CD4-positive, CD25-positive, alpha-beta regulatory T cell (primary cell): ENCODE measurements around the gene KAT6B. TPM values are rescaled to one million over a fixed set of nuclear protein-coding genes. Genes with fewer than 3 reads are reported as not detected.

ENCODE experiments used
- ATAC-seq, 2 donors: fragments of 150-1000 bp; cut with Tn5 transposase; one replicate each; pipeline ENCODE4 v1.10.0; 2021; ENCODE audit warnings: low read depth in 2 of 2, moderate number of reproducible peaks in 2 of 2, moderate library complexity in 1 of 2
- DNase-seq, 3 donors: peaks; one replicate each; pipeline versions ENCODE4 v3.0.0 to v3.0.0-alpha.2; 2012 to 2022; ENCODE audit warnings: mixed read lengths in 1 of 3
- H3K27ac ChIP-seq: one replicate; pipeline ENCODE4 v1.7.0; 2013; ENCODE audit warnings: mild to moderate bottlenecking, low read length; ENCODE audit not compliant: insufficient read depth, poor library complexity, severe bottlenecking
- H3K27me3 ChIP-seq: one replicate; pipeline ENCODE4 v1.7.0; 2013; ENCODE audit warnings: low read length; ENCODE audit not compliant: control insufficient read depth, insufficient read depth
- H3K36me3 ChIP-seq: one replicate; pipeline ENCODE4 v1.7.0; 2013; ENCODE audit warnings: mild to moderate bottlenecking, low read length, moderate library complexity; ENCODE audit not compliant: control insufficient read depth, insufficient read depth
- H3K4me1 ChIP-seq: 2 replicates; pipeline ENCODE4 v1.7.0; 2013; ENCODE audit warnings: mild to moderate bottlenecking, low read length; ENCODE audit not compliant: insufficient read depth, control insufficient read depth, poor library complexity, severe bottlenecking
- H3K4me3 ChIP-seq: one replicate; pipeline ENCODE4 v1.7.0; 2013; ENCODE audit warnings: low read depth, mild to moderate bottlenecking, low read length, moderate library complexity
- H3K9me3 ChIP-seq, 2 experiments: 1 replicate in 1 of 2; 2 replicates in 1 of 2; pipeline ENCODE4 v1.7.0; 2013; ENCODE audit warnings: low read length in 2 of 2, mild to moderate bottlenecking in 1 of 2, moderate library complexity in 1 of 2; ENCODE audit not compliant: control insufficient read depth in 2 of 2
- H3K27ac Mint-ChIP-seq, 3 donors: one replicate each; pipeline ENCODE4 v1.8.0; 2020 to 2022; ENCODE audit warnings: mild to moderate bottlenecking in 3 of 3, mixed read lengths in 3 of 3, moderate library complexity in 2 of 3
- H3K27me3 Mint-ChIP-seq: one replicate; pipeline ENCODE4 v1.8.0; 2022; ENCODE audit warnings: mild to moderate bottlenecking, mixed read lengths
- H3K36me3 Mint-ChIP-seq: one replicate; pipeline ENCODE4 v1.8.0; 2020; ENCODE audit warnings: mixed read lengths
- H3K4me1 Mint-ChIP-seq, 4 donors: one replicate each; pipeline ENCODE4 v1.8.0; 2020 to 2022; ENCODE audit warnings: mixed read lengths in 4 of 4, mild to moderate bottlenecking in 1 of 4
- H3K4me3 Mint-ChIP-seq, 4 donors: one replicate each; pipeline ENCODE4 v1.8.0; 2020 to 2022; ENCODE audit warnings: mild to moderate bottlenecking in 4 of 4, mixed read lengths in 4 of 4, moderate library complexity in 3 of 4
- H3K9me3 Mint-ChIP-seq, 7 donors: one replicate each; pipeline ENCODE4 v1.8.0; 2020 to 2022; ENCODE audit warnings: mixed read lengths in 7 of 7, mild to moderate bottlenecking in 3 of 7, moderate library complexity in 2 of 7
- polyA plus RNA-seq, 4 donors: library from polyadenylated mRNA; unstranded; fragments of 300-500 nt; fragmentation: Illumina TruSeq; gene quantifications; one replicate each; pipeline ENCODE4 v1.2.3, GENCODE V29; 2021
- total RNA-seq: library from RNA; stranded (reverse); gene quantifications from one replicate; pipeline ENCODE4 v1.2.3, GENCODE V29; 2022

The KAT6B gene
- total and polyA plus RNA-seq, 5 donors from 2014 or later: 14.5 to 67.1 (median 16.6) TPM

DNA sequence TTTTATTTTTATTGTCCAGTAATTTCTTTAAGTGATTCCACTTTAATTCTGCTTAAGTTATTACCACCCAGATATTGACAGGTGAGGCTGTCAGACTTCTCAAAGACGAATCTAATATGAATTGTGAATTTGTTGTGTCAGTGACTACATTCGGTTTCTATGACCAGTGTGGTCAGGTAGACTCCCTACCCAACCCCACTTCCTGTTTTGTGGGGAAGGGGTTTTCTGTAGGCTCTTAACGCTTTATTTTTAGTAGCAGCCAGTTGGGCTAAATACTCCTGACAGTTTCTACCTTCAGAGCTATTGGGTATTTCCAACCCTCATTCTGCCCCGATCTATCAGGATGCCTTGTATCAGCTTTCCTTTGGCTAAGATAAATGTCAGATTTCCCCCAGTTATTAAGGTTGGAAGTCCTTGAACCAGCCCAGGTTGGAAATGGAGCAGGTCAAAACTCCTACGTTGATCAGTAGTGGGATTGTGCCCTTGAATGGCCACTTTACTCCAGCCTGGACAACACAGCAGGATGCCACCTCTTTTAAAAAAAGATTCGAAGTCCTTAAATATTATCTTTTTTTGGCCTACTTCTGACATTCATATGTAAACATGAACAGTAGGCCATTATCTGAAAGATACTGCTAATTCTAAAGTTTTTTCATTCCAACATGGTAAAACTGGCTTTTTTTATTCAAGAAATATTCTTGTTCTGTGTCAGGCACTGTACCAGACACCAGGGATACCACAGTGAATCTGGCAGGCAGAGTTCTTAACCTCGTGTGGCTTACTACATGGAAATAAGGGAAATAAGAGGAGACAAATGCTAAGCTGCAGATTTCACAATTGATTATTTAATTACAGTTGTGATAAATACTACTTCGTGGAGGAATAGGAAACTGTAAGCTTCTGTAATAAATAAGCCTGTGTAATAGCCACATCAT is 151.8 kb downstream of the KAT6B start:
- Histone ChIP-seq H3K9me3 (no peaks in the 10 kb centered on the region), H3K27me3 (no peaks in the 10 kb centered on the region), H3K4me1 (peaks cover 18% of the 10 kb centered on the region), H3K36me3 (peaks cover 30% of the 10 kb centered on the region), H3K27ac (no peak overlapping the region), H3K4me3 (peak overlapping the region; percentile 22)
- Mint-ChIP-seq H3K9me3 (no peaks in the 10 kb centered on the region), H3K27ac (peak overlapping the region in 2 of 3 donors; percentile 21 to 51), H3K4me3 (peak overlapping the region in 1 of 4 donors; percentile 2), H3K4me1 (peaks cover 17 to 31% (median 30%) of the 10 kb centered on the region in 4 donors), H3K36me3 (peaks cover 51% of the 10 kb centered on the region), H3K27me3 (no peaks in the 10 kb centered on the region)
- peak; percentile 47 to 70 for ATAC-seq
- DNase-seq: peak; percentile 2 to 78 (median 33)

DNA sequence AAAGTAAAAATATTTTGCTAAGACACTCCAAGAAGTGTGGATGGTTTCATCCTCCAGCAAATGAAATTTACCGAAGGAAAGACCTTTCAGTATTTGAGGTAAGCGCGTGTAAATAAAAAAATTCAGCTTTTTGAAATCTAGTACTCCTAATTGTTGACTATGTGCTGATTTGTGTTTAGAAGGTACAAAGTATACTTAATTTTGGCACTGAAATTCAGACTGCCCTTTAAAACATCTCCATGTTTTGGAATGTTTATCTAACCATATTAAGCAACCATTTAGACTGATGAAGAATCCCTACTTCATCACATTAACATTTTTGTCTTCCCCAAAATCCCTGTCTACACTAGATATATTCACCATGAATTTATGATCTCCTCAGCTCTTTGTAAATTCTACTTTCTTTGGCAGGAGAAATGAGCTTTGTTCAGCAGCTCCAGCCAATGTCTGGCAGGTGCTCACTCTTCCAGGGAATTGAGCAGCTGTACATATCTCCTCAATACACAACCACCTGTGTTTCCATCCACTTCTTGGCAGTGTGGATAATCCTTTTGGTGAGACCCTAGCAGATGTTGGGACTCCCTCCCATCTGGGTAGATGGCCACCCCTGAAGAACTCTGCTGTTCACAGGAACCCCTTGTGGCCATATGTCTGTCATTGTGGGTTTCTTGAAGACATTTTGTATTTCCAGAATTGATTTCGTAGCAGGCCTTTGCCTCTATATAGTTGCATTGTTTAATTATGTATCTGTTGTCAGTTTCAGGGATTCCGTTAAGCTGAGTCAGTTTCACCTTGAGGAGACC is 155.6 kb downstream of the KAT6B start:
- H3K9me3 ChIP-seq: no peaks in the 10 kb centered on the region
- no peak for DNase-seq
- no peak overlapping the region for H3K4me3 Mint-ChIP-seq
- H3K4me1 ChIP-seq: peaks cover 13% of the 10 kb centered on the region
- no peak overlapping the region for H3K27ac ChIP-seq
- peak overlapping the region in 1 of 3 donors; percentile 19 for H3K27ac Mint-ChIP-seq
- H3K27me3 Mint-ChIP-seq: no peaks in the 10 kb centered on the region
- peaks cover 51% of the 10 kb centered on the region for H3K36me3 Mint-ChIP-seq
- no peak for ATAC-seq
- peaks cover 0 to 2% (median 0%) of the 10 kb centered on the region in 7 donors for H3K9me3 Mint-ChIP-seq
- H3K4me3 ChIP-seq: no peak overlapping the region
- peaks cover 6 to 19% (median 16%) of the 10 kb centered on the region in 4 donors for H3K4me1 Mint-ChIP-seq
- H3K36me3 ChIP-seq: peaks cover 36% of the 10 kb centered on the region
- H3K27me3 ChIP-seq: no peaks in the 10 kb centered on the region

DNA sequence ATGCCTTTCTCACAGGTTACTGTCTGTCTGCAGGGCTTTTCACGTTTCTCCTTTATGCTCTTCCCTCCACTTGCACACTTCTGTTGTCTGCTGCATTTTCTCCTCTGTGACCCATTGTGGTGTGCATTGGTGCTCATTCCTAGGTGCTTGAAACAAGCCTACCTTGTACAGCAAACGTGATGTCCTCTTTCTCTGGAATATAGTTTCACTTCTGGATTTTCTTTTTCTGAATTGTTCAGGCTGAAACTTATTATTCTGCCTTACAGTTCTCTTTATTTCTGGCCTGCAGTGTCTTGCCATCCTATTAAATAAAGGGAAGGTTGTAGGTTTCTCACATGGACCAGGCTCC is 156.2 kb downstream of the KAT6B start:
- H3K9me3 ChIP-seq: no peaks in the 10 kb centered on the region
- ATAC-seq (no peak), DNase-seq (no peak)
- no peaks in the 10 kb centered on the region for H3K27me3 ChIP-seq
- peaks cover 39% of the 10 kb centered on the region for H3K36me3 ChIP-seq
- H3K27ac ChIP-seq: no peak overlapping the region
- peaks cover 54% of the 10 kb centered on the region for H3K36me3 Mint-ChIP-seq
- peaks cover 0 to 13% (median 12%) of the 10 kb centered on the region in 4 donors for H3K4me1 Mint-ChIP-seq
- H3K9me3 Mint-ChIP-seq: peaks cover 0 to 2% (median 0%) of the 10 kb centered on the region in 7 donors
- no peak overlapping the region for H3K4me3 ChIP-seq
- no peaks in the 10 kb centered on the region for H3K27me3 Mint-ChIP-seq
- H3K27ac Mint-ChIP-seq: peak overlapping the region in 1 of 3 donors; percentile 36
- H3K4me1 ChIP-seq: peaks cover 7% of the 10 kb centered on the region
- no peak overlapping the region for H3K4me3 Mint-ChIP-seq

DNA sequence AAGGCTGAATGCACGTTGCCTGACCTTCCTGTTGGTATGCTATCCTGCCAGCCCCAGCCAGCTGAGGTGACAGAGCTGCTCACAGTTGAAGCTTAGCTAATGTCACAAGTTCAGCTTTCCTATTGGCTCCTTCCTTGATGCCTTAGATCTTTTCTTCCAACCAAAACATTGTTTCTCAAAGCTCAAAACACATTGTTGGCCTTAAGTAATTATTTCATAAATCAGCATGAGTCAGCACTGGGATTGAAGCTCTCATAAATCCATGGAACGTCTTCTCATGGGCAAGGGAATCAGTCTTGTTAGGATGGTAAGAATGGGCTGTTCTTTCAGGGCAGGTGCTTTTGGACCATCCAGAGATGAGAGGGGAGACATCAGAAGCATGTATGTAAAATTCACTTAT is 157.0 kb downstream of the KAT6B start:
- ATAC-seq (no peak), DNase-seq (no peak)
- Histone ChIP-seq H3K36me3 (peaks cover 44% of the 10 kb centered on the region), H3K9me3 (no peaks in the 10 kb centered on the region), H3K4me1 (no peaks in the 10 kb centered on the region), H3K27me3 (no peaks in the 10 kb centered on the region), H3K4me3 (no peak overlapping the region), H3K27ac (no peak overlapping the region)
- Mint-ChIP-seq H3K27me3 (no peaks in the 10 kb centered on the region), H3K4me1 (peaks cover 4 to 11% (median 9%) of the 10 kb centered on the region in 4 donors), H3K9me3 (peaks cover 0 to 2% (median 0%) of the 10 kb centered on the region in 7 donors), H3K27ac (peak overlapping the region in 1 of 3 donors; percentile 36), H3K36me3 (peaks cover 52% of the 10 kb centered on the region), H3K4me3 (no peak overlapping the region)

DNA sequence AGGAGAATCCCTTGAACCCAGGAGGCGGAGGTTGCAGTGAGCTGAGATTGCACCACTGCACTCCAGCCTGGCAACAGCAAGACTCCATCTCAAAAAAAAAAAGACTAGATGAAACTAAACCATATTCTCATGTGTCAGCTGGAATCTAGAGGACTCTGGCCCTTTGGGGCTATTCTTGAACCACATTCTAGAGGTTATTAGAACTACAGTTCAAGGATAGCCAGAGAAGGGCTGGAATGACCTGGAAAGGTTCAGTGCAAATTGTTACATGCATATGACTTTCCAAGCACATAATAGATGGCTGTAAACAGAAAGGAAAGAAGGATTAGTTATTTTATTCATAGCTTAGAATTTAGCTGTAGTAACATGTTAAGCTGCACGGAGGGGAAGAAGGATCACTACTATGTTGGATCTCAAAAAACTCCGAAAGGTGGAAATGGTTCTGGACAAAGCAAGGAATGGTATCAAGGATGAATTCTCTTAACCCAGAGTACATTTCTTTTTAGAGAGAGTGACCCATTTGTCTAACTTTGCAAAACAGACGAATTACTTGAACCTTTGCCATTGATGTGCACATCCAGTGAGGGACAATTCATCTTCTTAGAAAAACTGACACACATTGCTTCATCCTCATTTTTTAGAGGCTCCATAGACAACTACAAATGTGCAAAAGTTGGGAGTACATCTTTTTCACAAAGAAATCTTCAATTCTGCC is 161.1 kb downstream of the KAT6B start:
- Mint-ChIP-seq H3K4me3 (no peak overlapping the region), H3K4me1 (peaks cover 8 to 22% (median 14%) of the 10 kb centered on the region in 4 donors), H3K9me3 (peaks cover 0 to 2% (median 0%) of the 10 kb centered on the region in 7 donors), H3K27ac (peak overlapping the region in 2 of 3 donors; percentile 7 to 60), H3K27me3 (no peaks in the 10 kb centered on the region), H3K36me3 (peaks cover 55% of the 10 kb centered on the region)
- Histone ChIP-seq H3K4me1 (peaks cover 4% of the 10 kb centered on the region), H3K36me3 (peaks cover 37% of the 10 kb centered on the region), H3K27me3 (no peaks in the 10 kb centered on the region), H3K27ac (no peak overlapping the region), H3K9me3 (no peaks in the 10 kb centered on the region), H3K4me3 (no peak overlapping the region)
- DNase-seq (no peak), ATAC-seq (no peak)

DNA sequence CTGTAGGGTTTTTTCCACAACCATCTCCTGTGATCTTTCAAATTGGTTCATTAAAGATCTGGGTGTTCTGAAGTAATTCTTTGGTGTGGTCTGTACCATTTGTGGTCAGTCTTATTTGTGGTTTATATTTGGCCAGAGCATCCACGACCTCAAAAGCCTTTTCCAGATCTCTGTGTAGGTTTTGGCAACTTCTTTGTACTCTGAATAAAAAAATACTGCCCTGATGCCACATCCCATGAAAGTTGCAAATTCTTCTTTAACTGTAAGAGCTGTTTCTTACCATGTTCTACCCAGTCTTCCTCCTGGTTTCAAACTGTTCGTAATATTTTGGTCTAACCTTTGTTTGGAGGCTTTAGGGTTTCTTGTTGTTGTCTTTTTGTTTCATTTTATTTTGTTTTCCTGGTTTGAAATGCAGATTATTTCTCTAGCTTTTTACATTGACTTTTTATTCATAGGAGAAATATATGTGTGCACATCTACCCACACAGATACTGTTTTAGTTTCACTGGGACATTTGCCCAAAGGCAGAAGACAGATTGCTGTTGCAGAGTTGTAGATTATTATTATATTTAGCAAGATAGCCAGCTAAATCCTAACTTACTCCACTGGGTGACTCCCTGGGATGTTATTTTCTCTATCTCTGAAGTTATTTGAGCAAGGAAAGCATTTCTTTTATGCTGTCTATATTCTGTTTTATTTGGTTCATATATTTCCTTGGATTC is 161.8 kb downstream of the KAT6B start:
- peaks cover 0 to 2% (median 0%) of the 10 kb centered on the region in 7 donors for H3K9me3 Mint-ChIP-seq
- Histone ChIP-seq H3K27me3 (no peaks in the 10 kb centered on the region), H3K4me1 (peaks cover 4% of the 10 kb centered on the region), H3K27ac (no peak overlapping the region), H3K36me3 (peaks cover 42% of the 10 kb centered on the region), H3K9me3 (no peaks in the 10 kb centered on the region), H3K4me3 (no peak overlapping the region)
- ATAC-seq (no peak), DNase-seq (no peak)
- H3K36me3 Mint-ChIP-seq: peaks cover 55% of the 10 kb centered on the region
- peaks cover 8 to 22% (median 12%) of the 10 kb centered on the region in 4 donors for H3K4me1 Mint-ChIP-seq
- no peak overlapping the region for H3K4me3 Mint-ChIP-seq
- peak overlapping the region in 1 of 3 donors; percentile 60 for H3K27ac Mint-ChIP-seq
- no peaks in the 10 kb centered on the region for H3K27me3 Mint-ChIP-seq
